Measurements from ENCODE around the gene CDC34.

- TF ChIP-seq CTCF (IDR thresholded peaks at IDR 0.05), result no peak
- no peak for TF ChIP-seq POLR2AphosphoS5 (IDR thresholded peaks at IDR 0.05)
Measured at GRCh38 chr19:566844-567243, 35.3 kb downstream of the CDC34 start.
